PC-3 (cell line): ENCODE measurements around the gene CRYBA1. TPM values are rescaled to one million over a fixed set of nuclear protein-coding genes. Genes with fewer than 3 reads are reported as not detected.

ENCODE experiments used
- ATAC-seq: fragments of 200-7000 bp; cut with Tn5 transposase; 2 replicates; pipeline ENCODE4 v1.9.1; 2020; ENCODE audit warnings: mild to moderate bottlenecking, moderate library complexity
- BruUV-seq: library from RNA; stranded (reverse); fragments of 400-500 nt; replicated peaks from 2 replicates; lab custom pipeline; 2021; lab: Mats Ljungman, UMichigan
- CTCF ChIA-PET: fragments of 300-600 bp; sonication (Branson Sonifier 250); formaldehyde crosslinking; loops from one replicate; lab custom pipeline; 2022; ENCODE audit warnings: antibody characterized with exemption; lab: Charles Lee
- POLR2A ChIA-PET: fragments of 300-600 bp; sonication (Branson Sonifier 250); formaldehyde crosslinking; loops from one replicate; lab custom pipeline; 2022; ENCODE audit warnings: antibody characterized with exemption; ENCODE audit not compliant: unreplicated experiment; lab: Charles Lee
- DNase-seq: peaks from one replicate; pipeline ENCODE4 v3.0.0-alpha.2; 2015
- H2AFZ ChIP-seq: fragments of 300-600 bp; sonication (generic); 2 replicates; pipeline ENCODE4 v1.6.0; 2016; ENCODE audit warnings: antibody characterized with exemption, low read length
- H3F3A ChIP-seq: fragments of 300-600 bp; sonication (generic); one replicate; pipeline ENCODE4 v1.6.0; 2017; ENCODE audit warnings: antibody characterized with exemption, low read length, control low read depth, mild to moderate bottlenecking; ENCODE audit not compliant: unreplicated experiment
- H3K27ac ChIP-seq: fragments of 300-600 bp; sonication (generic); 2 replicates; pipeline ENCODE4 v1.5.1; 2016; ENCODE audit warnings: mild to moderate bottlenecking, low read length
- H3K27me3 ChIP-seq: fragments of 300-600 bp; sonication (generic); 2 replicates; pipeline ENCODE4 v1.6.1; 2016; ENCODE audit warnings: low read length, mixed read lengths
- H3K36me3 ChIP-seq: fragments of 300-600 bp; sonication (generic); 2 replicates; pipeline ENCODE4 v1.6.1; 2016; ENCODE audit warnings: low read depth, mixed run types, low read length, mixed read lengths
- H3K4me1 ChIP-seq: fragments of 300-600 bp; sonication (generic); 2 replicates; pipeline ENCODE4 v1.5.1; 2016; ENCODE audit warnings: low read length; ENCODE audit not compliant: insufficient read depth
- H3K4me2 ChIP-seq: fragments of 300-600 bp; sonication (generic); 2 replicates; pipeline ENCODE4 v1.6.0; 2016; ENCODE audit warnings: low read length
- H3K4me3 ChIP-seq: fragments of 300-600 bp; sonication (generic); 2 replicates; pipeline ENCODE4 v1.5.1; 2016; ENCODE audit warnings: mild to moderate bottlenecking, low read length, mixed read lengths
- H3K79me2 ChIP-seq: fragments of 300-600 bp; sonication (generic); 2 replicates; pipeline ENCODE4 v1.6.1; 2017; ENCODE audit warnings: low read length, mixed read lengths
- H3K9ac ChIP-seq: fragments of 300-600 bp; sonication (generic); 2 replicates; pipeline ENCODE4 v1.6.0; 2016; ENCODE audit warnings: mild to moderate bottlenecking, low read length
- H3K9me2 ChIP-seq: fragments of 300-600 bp; sonication (generic); replicated peaks from 2 replicates; pipeline ENCODE4 v1.6.1; 2016; ENCODE audit warnings: mixed run types, low read length, mixed read lengths
- H3K9me3 ChIP-seq: fragments of 300-600 bp; sonication (generic); 2 replicates; pipeline ENCODE4 v1.6.1; 2016; ENCODE audit warnings: low read length, mixed read lengths
- H4K20me1 ChIP-seq: fragments of 300-600 bp; sonication (generic); 2 replicates; pipeline ENCODE4 v1.6.1; 2016; ENCODE audit warnings: low read length, mixed read lengths
- EZH2 ChIP-seq: fragments of 300-600 bp; sonication (generic); IDR thresholded peaks from one replicate; pipeline ENCODE4 v1.6.1; 2017; ENCODE audit warnings: antibody characterized with exemption, mild to moderate bottlenecking, low read length; ENCODE audit not compliant: unreplicated experiment
- EZH2phosphoT487 ChIP-seq: fragments of 300-600 bp; sonication (generic); IDR thresholded peaks from 2 replicates; pipeline ENCODE4 v1.6.1; 2018; ENCODE audit warnings: mild to moderate bottlenecking, antibody characterized with exemption, low read length, borderline replicate concordance
- intact Hi-C: fragments of 100-400 bp; cut with micrococcal nuclease; formaldehyde crosslinking; loops from 2 replicates; pipeline ENCODE4 v1.9.0; 2023
- total RNA-seq: library from RNA; depleted of rRNA; stranded (reverse); fragments of >200 nt; gene quantifications from 2 replicates; pipeline ENCODE4 v1.2.3, GENCODE V29; 2014
- TF ChIP-seq, protein P1 (sequence below): fragments of 300-600 bp; sonication (generic); conservative IDR thresholded peaks from 2 replicates; pipeline ENCODE4 v1.5.1; 2017; ENCODE audit warnings: antibody characterized with exemption, low read depth, mild to moderate bottlenecking, low read length

Gene CRYBA1
- total RNA-seq, 1 experiment from 2014 or later: not detected

DNA sequence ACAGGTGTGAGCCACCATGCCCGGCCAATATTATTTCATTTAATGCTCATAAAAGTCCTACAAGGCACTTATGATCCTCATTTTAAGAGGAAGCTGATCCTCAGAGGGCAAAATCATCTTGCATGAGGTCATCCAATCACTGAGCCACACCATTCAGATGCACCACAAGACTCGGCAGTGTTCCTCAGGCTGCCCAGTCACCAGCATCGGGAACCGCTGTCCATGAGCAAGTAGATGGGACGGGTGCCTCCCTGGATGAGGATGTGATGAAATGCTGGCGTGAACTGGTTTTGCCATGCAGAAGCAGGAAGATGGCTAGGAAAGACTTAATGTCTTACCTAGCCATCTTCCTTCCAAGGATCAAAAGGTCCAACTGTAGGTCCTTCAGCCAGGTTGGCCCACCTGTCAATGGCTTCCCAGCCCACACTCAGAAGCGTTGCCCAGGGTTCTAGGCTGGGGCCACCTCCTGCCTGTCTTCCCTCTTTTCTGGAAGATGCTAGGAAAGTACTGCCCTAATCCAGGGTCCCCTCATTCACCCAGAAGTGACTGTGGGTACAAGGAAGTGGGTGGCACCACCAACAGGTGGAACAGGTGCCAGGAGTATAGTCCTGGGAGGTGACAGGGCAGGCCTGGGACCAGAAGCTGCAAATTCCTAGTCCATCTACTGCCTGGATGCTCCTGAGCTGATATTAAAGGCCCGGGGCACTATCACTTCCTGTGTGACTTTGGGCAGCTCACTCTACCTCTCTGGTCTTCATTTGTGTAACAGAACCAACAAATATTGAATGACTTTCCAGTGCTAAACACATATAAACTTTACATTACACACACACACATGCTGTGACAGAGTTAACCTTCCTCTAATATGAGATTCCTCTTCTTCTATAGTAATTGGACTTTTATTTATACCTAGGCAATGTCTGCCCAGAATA, 32.2 kb upstream of the CRYBA1 start:
- TF ChIP-seq, protein P1, sequence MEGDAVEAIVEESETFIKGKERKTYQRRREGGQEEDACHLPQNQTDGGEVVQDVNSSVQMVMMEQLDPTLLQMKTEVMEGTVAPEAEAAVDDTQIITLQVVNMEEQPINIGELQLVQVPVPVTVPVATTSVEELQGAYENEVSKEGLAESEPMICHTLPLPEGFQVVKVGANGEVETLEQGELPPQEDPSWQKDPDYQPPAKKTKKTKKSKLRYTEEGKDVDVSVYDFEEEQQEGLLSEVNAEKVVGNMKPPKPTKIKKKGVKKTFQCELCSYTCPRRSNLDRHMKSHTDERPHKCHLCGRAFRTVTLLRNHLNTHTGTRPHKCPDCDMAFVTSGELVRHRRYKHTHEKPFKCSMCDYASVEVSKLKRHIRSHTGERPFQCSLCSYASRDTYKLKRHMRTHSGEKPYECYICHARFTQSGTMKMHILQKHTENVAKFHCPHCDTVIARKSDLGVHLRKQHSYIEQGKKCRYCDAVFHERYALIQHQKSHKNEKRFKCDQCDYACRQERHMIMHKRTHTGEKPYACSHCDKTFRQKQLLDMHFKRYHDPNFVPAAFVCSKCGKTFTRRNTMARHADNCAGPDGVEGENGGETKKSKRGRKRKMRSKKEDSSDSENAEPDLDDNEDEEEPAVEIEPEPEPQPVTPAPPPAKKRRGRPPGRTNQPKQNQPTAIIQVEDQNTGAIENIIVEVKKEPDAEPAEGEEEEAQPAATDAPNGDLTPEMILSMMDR: no peak
- TF ChIP-seq EZH2 (no peak), EZH2phosphoT487 (no peak)
- ChIA-PET CTCF (no interaction called here), POLR2A (no interaction called here)
- Histone ChIP-seq H3K27me3 (no peaks in the 10 kb centered on the region), H3K9me3 (no peaks in the 10 kb centered on the region), H3K4me1 (no peaks in the 10 kb centered on the region), H3K27ac (no peak overlapping the region), H3K79me2 (no peaks in the 10 kb centered on the region), H3K4me2 (no peak overlapping the region), H4K20me1 (no peaks in the 10 kb centered on the region), H3K9ac (no peak overlapping the region), H3K9me2 (no peaks in the 10 kb centered on the region), H3K36me3 (no peaks in the 10 kb centered on the region), H2AFZ (no peak overlapping the region), H3F3A (no peaks in the 10 kb centered on the region), H3K4me3 (no peak overlapping the region)
- DNase-seq (no peak), ATAC-seq (no peak)
- no TSS peak for BruUV-seq
- intact Hi-C loops: loop anchor here (5.0 kb wide), 1 partner anchor 32 kb away; the partner anchor contains the start of gene MYO18A

GRCh38 chr17:29215174-29215573, 31.5 kb upstream of the CRYBA1 start:
- H3K79me2 ChIP-seq: no peaks in the 10 kb centered on the region
- H3K27ac ChIP-seq: no peak overlapping the region
- H4K20me1 ChIP-seq: no peaks in the 10 kb centered on the region
- H3K4me1 ChIP-seq: no peaks in the 10 kb centered on the region
- no peak for TF ChIP-seq EZH2
- TF ChIP-seq EZH2phosphoT487: no peak
- TF ChIP-seq, protein P1: no peak
- no peaks in the 10 kb centered on the region for H3K36me3 ChIP-seq
- intact Hi-C loops: loop anchor here (5.0 kb wide), 1 partner anchor 33 kb away; the partner anchor contains the start of gene MYO18A
- no peak overlapping the region for H3K4me3 ChIP-seq
- H3K9ac ChIP-seq: no peak overlapping the region
- no TSS peak for BruUV-seq
- ChIA-PET POLR2A (no interaction called here), CTCF (no interaction called here)
- H3K4me2 ChIP-seq: no peak overlapping the region
- no peaks in the 10 kb centered on the region for H3F3A ChIP-seq
- no peak for ATAC-seq
- H3K27me3 ChIP-seq: no peaks in the 10 kb centered on the region
- H3K9me3 ChIP-seq: no peaks in the 10 kb centered on the region
- H2AFZ ChIP-seq: no peak overlapping the region
- DNase-seq: no peak
- H3K9me2 ChIP-seq: no peaks in the 10 kb centered on the region

- Histone ChIP-seq H3K79me2 (no peaks in the 10 kb centered on the region), H2AFZ (no peak overlapping the region), H3K9me2 (no peaks in the 10 kb centered on the region), H3K4me2 (no peak overlapping the region), H3K27me3 (no peaks in the 10 kb centered on the region), H3K4me1 (no peaks in the 10 kb centered on the region), H4K20me1 (no peaks in the 10 kb centered on the region), H3K9ac (no peak overlapping the region), H3K9me3 (no peaks in the 10 kb centered on the region), H3K36me3 (no peaks in the 10 kb centered on the region), H3K4me3 (no peak overlapping the region), H3F3A (no peaks in the 10 kb centered on the region), H3K27ac (no peak overlapping the region)
- ATAC-seq (no peak), DNase-seq (peak; percentile 27)
- CTCF ChIA-PET: no interaction called here
- POLR2A ChIA-PET: interaction anchor here (0.6 kb wide), 1 partner anchor 38 kb away, joined by 5 read pairs; no protein-coding TSS in a partner anchor
- intact Hi-C loops: loop anchor here (5.0 kb wide), 1 partner anchor 33 kb away; the partner anchor contains the start of gene MYO18A
- no TSS peak for BruUV-seq
- TF ChIP-seq, protein P1: no peak
- no peak for TF ChIP-seq EZH2
- TF ChIP-seq EZH2phosphoT487: no peak
Measured at GRCh38 chr17:29215717-29216116, 30.9 kb upstream of the CRYBA1 start.
